ENCODE data around the gene AKAP5.

The AKAP5 gene

DNA sequence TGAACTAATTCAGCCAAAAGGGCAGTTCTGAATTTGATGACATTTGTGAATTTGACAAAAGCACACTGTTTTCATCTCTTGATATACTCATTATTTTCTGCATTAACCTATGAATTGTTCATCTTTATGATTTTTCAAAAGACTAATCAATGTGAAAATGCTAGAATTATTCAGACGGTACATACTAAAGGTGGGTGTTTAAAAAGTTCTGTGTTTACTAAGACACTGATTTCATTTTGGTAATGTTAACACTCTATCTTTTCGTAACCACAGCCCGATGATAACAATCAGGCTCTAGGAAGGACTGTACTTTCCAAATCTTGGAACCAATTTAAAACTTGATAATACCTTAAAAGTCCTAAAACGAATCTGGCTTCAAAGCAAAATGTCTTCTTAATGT lies 9.4 kb downstream of the AKAP5 start:
- no peak for TF ChIP-seq CTCF (conservative IDR thresholded peaks at IDR 0.05; ENCODE audit: low read depth)
- ChIA-PET POLR2A (ENCODE audit: low non-redundant PET) (no interaction called here), CTCF (interaction anchor here (0.6 to 0.7 kb wide), 2 partner anchors 8 to 189 kb away, joined by 3 read pairs; no protein-coding TSS in a partner anchor)
- no peak for DNase-seq (ENCODE audit: low spot score)
- H3K27ac ChIP-seq, result no peak overlapping the region

GRCh38 chr14:64475585-64476273 lies 10.4 kb downstream of the AKAP5 start:
- POLR2A ChIA-PET (ENCODE audit: low non-redundant PET), result no interaction called here
- CTCF ChIA-PET, result interaction anchor here (0.5 to 0.7 kb wide), 3 partner anchors 11 to 417 kb away, joined by 3 to 4 read pairs (median 3); no protein-coding TSS in a partner anchor

DNA sequence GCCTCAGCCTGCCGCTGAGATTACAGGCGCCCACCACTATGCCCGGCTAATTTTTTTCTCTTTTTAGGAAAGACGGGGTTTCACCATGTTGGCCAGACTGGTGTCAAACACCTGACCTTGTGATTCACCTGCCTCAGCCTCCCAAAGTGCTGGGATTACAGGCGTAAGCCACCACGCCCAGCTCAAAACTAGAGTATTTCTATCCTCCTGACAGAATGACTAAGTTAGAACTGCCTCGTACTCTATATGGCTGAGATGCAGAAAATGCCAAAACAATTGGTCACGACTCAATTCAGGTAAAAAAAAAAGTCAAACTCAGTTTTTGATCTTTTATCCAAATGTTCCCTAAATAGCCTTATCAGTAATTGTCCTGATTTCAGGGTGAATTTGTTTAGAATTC lies 11.1 kb downstream of the AKAP5 start:
- DNase-seq (ENCODE audit: low spot score), result no peak
- TF ChIP-seq CTCF (conservative IDR thresholded peaks at IDR 0.05; ENCODE audit: low read depth), result no peak
- CTCF ChIA-PET, result interaction anchor here (0.7 kb wide), 1 partner anchor 12 kb away, joined by 4 read pairs; no protein-coding TSS in a partner anchor
- POLR2A ChIA-PET (ENCODE audit: low non-redundant PET), result no interaction called here
- H3K27ac ChIP-seq, result no peak overlapping the region

More at GRCh38 chr14:64475585-64476273, 10.4 kb downstream of the AKAP5 start:
- DNase-seq (ENCODE audit: low spot score), result no peak
- H3K27ac ChIP-seq, result no peak overlapping the region
- no peak for TF ChIP-seq CTCF (conservative IDR thresholded peaks at IDR 0.05; ENCODE audit: low read depth)

- CTCF ChIA-PET, result interaction anchor here (0.7 to 1.2 kb wide), 3 partner anchors 10 to 135 kb away, joined by 3 to 4 read pairs (median 4); no protein-coding TSS in a partner anchor
- H3K27ac ChIP-seq, result no peak overlapping the region
- peak; percentile 56 for TF ChIP-seq CTCF (conservative IDR thresholded peaks at IDR 0.05; ENCODE audit: low read depth)
- peak; percentile 24 for DNase-seq (ENCODE audit: low spot score)
- POLR2A ChIA-PET (ENCODE audit: low non-redundant PET), result no interaction called here
Observed at GRCh38 chr14:64478634-64479250, 13.4 kb downstream of the AKAP5 start.

GRCh38 chr14:64488590-64489099 lies 23.3 kb downstream of the AKAP5 start:
- H3K27ac ChIP-seq, result no peak overlapping the region
- ChIA-PET CTCF (interaction anchor here (0.6 to 1.0 kb wide), 2 partner anchors 22 to 158 kb away, joined by 3 to 6 read pairs; no protein-coding TSS in a partner anchor), POLR2A (ENCODE audit: low non-redundant PET) (no interaction called here)

More at GRCh38 chr14:64488590-64489099, 23.3 kb downstream of the AKAP5 start:
- TF ChIP-seq CTCF (conservative IDR thresholded peaks at IDR 0.05; ENCODE audit: low read depth), result no peak
- no peak for DNase-seq (ENCODE audit: low spot score)
